ENCODE results near the gene C6orf132. TPM values are rescaled to one million over a fixed set of nuclear protein-coding genes. Genes with fewer than 3 reads are reported as not detected.

Gene C6orf132
- total RNA-seq, 1 donor from 2014 or later: 13.5 TPM

DNA sequence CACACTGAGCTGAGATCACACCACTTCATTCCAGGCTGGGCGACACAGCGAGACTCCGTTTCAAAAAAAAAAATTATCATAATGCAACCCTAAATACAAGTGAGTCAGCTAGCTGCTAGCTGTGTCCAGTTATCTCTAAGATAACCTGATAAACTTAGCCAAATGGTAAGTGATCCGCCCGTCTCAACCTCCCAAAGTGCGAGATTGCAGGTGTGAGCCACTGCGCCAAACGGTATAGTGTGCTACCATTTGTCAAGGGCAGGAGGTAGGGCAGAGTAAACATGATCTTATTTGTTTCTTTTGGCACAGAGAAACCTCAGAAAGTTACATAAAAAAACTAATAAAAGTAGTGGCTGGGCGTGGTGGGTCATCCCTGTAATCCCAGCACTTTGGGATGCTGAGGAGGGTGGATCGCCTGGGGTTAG, 4.7 kb upstream of the C6orf132 start:
- DNase-seq (no peak), ATAC-seq (no peak)
- TF ChIP-seq, protein P1, sequence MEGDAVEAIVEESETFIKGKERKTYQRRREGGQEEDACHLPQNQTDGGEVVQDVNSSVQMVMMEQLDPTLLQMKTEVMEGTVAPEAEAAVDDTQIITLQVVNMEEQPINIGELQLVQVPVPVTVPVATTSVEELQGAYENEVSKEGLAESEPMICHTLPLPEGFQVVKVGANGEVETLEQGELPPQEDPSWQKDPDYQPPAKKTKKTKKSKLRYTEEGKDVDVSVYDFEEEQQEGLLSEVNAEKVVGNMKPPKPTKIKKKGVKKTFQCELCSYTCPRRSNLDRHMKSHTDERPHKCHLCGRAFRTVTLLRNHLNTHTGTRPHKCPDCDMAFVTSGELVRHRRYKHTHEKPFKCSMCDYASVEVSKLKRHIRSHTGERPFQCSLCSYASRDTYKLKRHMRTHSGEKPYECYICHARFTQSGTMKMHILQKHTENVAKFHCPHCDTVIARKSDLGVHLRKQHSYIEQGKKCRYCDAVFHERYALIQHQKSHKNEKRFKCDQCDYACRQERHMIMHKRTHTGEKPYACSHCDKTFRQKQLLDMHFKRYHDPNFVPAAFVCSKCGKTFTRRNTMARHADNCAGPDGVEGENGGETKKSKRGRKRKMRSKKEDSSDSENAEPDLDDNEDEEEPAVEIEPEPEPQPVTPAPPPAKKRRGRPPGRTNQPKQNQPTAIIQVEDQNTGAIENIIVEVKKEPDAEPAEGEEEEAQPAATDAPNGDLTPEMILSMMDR (IDR thresholded peaks at IDR 0.05): no peak
- Histone ChIP-seq H3K27ac (no peak overlapping the region), H3K27me3 (ENCODE audit: low read depth) (peaks cover 8% of the 10 kb centered on the region), H3K9me3 (no peaks in the 10 kb centered on the region), H3K4me3 (no peak overlapping the region), H3K4me1 (peaks cover 11% of the 10 kb centered on the region), H3K36me3 (no peaks in the 10 kb centered on the region)
- intact Hi-C loops (cut with DNase I): no loop called here

DNA sequence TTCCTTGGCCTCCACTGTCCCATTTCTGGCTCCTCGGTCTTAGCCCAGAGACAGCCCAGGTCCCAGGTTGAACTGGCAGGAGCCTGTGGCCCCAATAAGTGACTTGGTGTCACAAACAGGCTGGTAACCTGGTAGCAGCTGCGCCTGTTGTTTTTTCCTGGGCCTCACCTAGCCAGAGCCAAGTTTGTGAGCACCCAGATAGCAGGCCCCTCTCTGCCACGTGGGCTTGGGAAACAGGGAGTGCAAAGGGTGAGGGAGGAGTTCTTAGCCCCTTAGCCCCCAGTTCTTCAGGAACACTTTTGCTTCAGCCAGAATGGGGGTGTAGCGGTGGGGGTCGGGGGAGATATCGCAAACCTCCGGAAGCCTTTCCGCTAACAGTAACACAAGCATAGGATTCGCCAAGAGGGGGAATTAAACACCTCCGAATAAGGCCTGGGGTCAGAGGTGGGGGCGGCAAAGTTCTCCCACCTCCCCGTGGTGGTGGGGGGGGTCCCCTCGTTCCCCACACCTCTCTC, 760 bp downstream of the C6orf132 start:
- DNase-seq: no peak

DNA sequence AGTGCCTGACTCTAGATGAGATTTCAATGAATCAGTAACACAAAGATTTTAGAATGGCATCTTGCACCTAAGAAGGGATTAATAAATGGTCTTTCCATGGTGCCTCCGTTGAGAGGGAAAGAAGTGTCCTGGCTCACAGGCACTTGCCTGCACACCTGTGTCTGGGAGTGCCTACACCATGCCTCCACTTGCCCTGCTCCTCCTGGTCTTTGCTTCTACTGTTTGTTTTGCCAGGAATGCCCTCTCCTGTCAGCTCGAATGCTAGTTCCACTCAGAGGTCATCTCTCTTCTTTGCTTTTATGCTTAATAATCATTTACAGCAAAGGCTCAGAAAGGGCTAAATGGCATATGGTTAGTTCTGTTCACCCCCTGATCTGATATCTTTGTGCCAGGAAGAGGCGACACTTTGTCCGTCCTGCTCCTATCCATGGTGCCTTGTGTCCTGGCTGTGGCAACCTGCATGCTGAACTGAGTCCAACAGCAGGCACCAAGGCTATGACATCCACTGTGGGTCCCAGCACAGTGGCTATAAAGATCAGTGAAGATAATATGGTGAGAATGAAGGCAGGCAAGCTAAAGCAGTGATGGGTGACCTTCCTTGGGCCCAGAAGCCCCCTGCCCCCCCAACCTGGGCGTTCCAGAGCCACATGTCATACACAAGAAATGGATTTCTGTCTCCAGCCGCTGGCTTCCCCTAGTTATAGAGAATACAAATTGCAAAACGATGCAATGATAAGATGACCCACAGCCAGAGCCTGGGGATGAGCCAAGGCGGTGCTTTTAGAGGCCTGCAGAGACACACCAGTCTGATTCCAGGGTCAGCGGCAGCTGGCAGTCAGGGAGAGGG, 1.4 kb downstream of the C6orf132 start:
- H3K36me3 ChIP-seq: no peaks in the 10 kb centered on the region
- DNase-seq (no peak), ATAC-seq (no peak)
- no peaks in the 10 kb centered on the region for H3K9me3 ChIP-seq
- H3K4me1 ChIP-seq: peaks cover 39% of the 10 kb centered on the region
- TF ChIP-seq, protein P1 (IDR thresholded peaks at IDR 0.05): no peak
- peak overlapping the region; percentile 75 for H3K27ac ChIP-seq
- peak overlapping the region; percentile 57 for H3K4me3 ChIP-seq
- intact Hi-C loops (cut with DNase I): no loop called here
- H3K27me3 ChIP-seq (ENCODE audit: low read depth): peaks cover 11% of the 10 kb centered on the region

More for the DNA sequence above, 760 bp downstream of the C6orf132 start:
- Histone ChIP-seq H3K27ac (peak overlapping the region; percentile 75), H3K4me1 (peaks cover 39% of the 10 kb centered on the region), H3K4me3 (peak overlapping the region; percentile 57), H3K9me3 (no peaks in the 10 kb centered on the region), H3K27me3 (ENCODE audit: low read depth) (peaks cover 11% of the 10 kb centered on the region), H3K36me3 (no peaks in the 10 kb centered on the region)
- ATAC-seq: peak; percentile 20 to 30
- intact Hi-C loops (cut with DNase I): no loop called here
- TF ChIP-seq, protein P1 (IDR thresholded peaks at IDR 0.05): no peak

- peak in 1 of 2 donors; percentile 17 for ATAC-seq
- H3K9me3 ChIP-seq: no peaks in the 10 kb centered on the region
- TF ChIP-seq, protein P1 (IDR thresholded peaks at IDR 0.05): no peak
- peaks cover 39% of the 10 kb centered on the region for H3K4me1 ChIP-seq
- peaks cover 11% of the 10 kb centered on the region for H3K27me3 ChIP-seq (ENCODE audit: low read depth)
- intact Hi-C loops (cut with DNase I): no loop called here
- H3K4me3 ChIP-seq: no peak overlapping the region
- H3K36me3 ChIP-seq: no peaks in the 10 kb centered on the region
- peak; percentile 66 for DNase-seq
- no peak overlapping the region for H3K27ac ChIP-seq
These were observed 2.4 kb downstream of the C6orf132 start for GRCh38 chr6:42140032-42140431.

DNA sequence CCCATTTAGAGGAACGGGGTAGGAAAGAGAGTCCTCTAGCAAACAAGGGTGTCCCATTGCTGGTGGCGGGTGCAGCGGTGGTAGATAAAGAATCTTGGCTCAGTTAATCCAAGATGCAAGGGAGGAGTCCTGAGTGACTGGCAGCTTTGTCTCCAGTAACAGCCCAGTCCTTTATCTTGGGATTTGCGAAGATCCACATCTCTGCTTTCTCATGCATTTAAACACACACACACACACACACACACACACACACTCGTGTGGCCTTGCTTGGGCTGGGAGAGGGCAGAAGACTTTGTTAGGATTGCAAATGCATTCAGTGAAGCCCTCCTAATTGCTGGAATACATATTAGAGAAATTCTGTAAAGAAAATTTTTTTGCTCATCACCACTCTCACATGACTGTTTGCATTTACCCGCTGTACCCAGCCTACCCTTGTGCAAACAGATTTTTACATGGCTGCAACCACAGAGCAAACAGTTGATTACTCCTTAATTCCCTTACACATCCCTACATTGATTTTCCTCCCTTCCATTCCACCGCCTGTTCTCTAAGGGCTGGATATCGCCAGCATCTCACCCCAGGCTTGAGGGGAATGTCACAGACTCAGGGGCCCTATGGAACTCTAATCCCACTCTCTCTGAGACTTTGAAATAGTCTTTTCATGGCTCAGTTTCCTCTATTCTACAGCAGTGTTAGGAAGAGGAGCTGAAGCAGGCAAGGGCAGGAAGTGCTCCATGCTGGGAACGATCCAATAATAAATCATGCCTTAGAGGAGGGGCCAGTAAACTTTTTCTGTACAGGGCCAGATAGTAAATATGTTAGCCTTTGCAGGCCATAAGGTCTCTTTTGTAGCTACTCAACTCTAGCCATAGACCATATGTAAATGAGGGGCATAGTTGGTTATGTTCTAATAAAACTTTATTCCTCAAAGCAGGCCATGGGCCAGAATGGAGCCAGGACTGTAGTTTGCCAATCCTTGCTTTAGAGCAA, 3.5 kb downstream of the C6orf132 start:
- no peak for DNase-seq
- intact Hi-C loops (cut with DNase I): no loop called here
- H3K36me3 ChIP-seq: no peaks in the 10 kb centered on the region
- H3K27me3 ChIP-seq (ENCODE audit: low read depth): peaks cover 11% of the 10 kb centered on the region
- no peak for ATAC-seq
- no peaks in the 10 kb centered on the region for H3K9me3 ChIP-seq
- TF ChIP-seq, protein P1 (IDR thresholded peaks at IDR 0.05): no peak
- H3K4me1 ChIP-seq: peaks cover 39% of the 10 kb centered on the region
- no peak overlapping the region for H3K4me3 ChIP-seq
- H3K27ac ChIP-seq: no peak overlapping the region

All from lower lobe of right lung (tissue), 2 donors.